Caco-2 (cell line): ENCODE measurements around the gene FAM135A. TPM values are rescaled to one million over a fixed set of nuclear protein-coding genes. Genes with fewer than 3 reads are reported as not detected.
A peak's percentile ranks its signal among the peaks of the same experiment; 100 is the strongest.

Source experiments
- BruUV-seq: library from RNA; stranded (reverse); fragments of 400-500 nt; replicated peaks from 2 replicates; lab custom pipeline; 2021; lab: Mats Ljungman, UMichigan
- CTCF ChIA-PET: fragments of 300-600 bp; sonication (Branson Sonifier 250); formaldehyde crosslinking; loops from one replicate; lab custom pipeline; 2022; ENCODE audit warnings: antibody characterized with exemption; lab: Charles Lee
- POLR2A ChIA-PET: fragments of 300-600 bp; sonication (Branson Sonifier 250); formaldehyde crosslinking; loops from one replicate; lab custom pipeline; 2022; ENCODE audit warnings: antibody characterized with exemption; lab: Charles Lee
- DNase-seq, 2 experiments: peaks; one replicate each; pipeline versions ENCODE4 v3.0.0 to v3.0.0-alpha.2; 2020 to 2022
- H3K27me3 ChIP-seq: replicated peaks from 2 replicates; pipeline ENCODE4 v1.6.0; 2011; ENCODE audit warnings: low read length; ENCODE audit not compliant: control insufficient read depth, insufficient read depth
- H3K36me3 ChIP-seq: 2 replicates; pipeline ENCODE4 v1.5.1; 2011; ENCODE audit warnings: low read length; ENCODE audit not compliant: control insufficient read depth, insufficient read depth
- H3K4me1 ChIP-seq: fragments of 250-450 bp; sonication (Bioruptor Pico); 2 replicates; pipeline ENCODE4 v1.5.1; 2020; ENCODE audit warnings: mild to moderate bottlenecking
- H3K4me3 ChIP-seq: 2 replicates; pipeline ENCODE4 v1.5.1; 2011; ENCODE audit warnings: low read depth, mild to moderate bottlenecking, control low read depth, low read length
- H3K9me3 ChIP-seq: fragments of 250-450 bp; sonication (Bioruptor Pico); 2 replicates; pipeline ENCODE4 v1.5.1; 2020; ENCODE audit warnings: mild to moderate bottlenecking, moderate library complexity
- H3K27ac Mint-ChIP-seq: one replicate; pipeline ENCODE4 v1.8.0; 2022; ENCODE audit warnings: mixed read lengths; ENCODE audit not compliant: unreplicated experiment
- H3K27me3 Mint-ChIP-seq: one replicate; pipeline ENCODE4 v1.8.0; 2022; ENCODE audit warnings: mixed read lengths; ENCODE audit not compliant: insufficient read depth, unreplicated experiment
- H3K36me3 Mint-ChIP-seq: one replicate; pipeline ENCODE4 v1.8.0; 2022; ENCODE audit warnings: mild to moderate bottlenecking, mixed read lengths; ENCODE audit not compliant: insufficient read depth, unreplicated experiment
- H3K4me1 Mint-ChIP-seq: one replicate; pipeline ENCODE4 v1.8.0; 2022; ENCODE audit warnings: low read depth, mixed read lengths; ENCODE audit not compliant: unreplicated experiment
- H3K4me3 Mint-ChIP-seq: one replicate; pipeline ENCODE4 v1.8.0; 2022; ENCODE audit warnings: mild to moderate bottlenecking, moderate library complexity, mixed read lengths; ENCODE audit not compliant: unreplicated experiment
- H3K9me3 Mint-ChIP-seq: one replicate; pipeline ENCODE4 v1.8.0; 2022; ENCODE audit warnings: mixed read lengths; ENCODE audit not compliant: unreplicated experiment
- CTCF ChIP-seq, 2 experiments: fragments of 200-600 bp in 1 of 2; IDR thresholded peaks; 1 replicate in 1 of 2; 2 replicates in 1 of 2; pipeline versions ENCODE4 v1.5.1 to v1.8.0; 2011 to 2022; ENCODE audit warnings: antibody characterized with exemption in 1 of 2, control low read depth in 1 of 2, inconsistent platforms in 1 of 2, low read depth in 1 of 2, low read length in 1 of 2, mild to moderate bottlenecking in 1 of 2, moderate library complexity in 1 of 2; ENCODE audit not compliant: insufficient read depth in 1 of 2, severe bottlenecking in 1 of 2, unreplicated experiment in 1 of 2
- intact Hi-C: fragments of 100-400 bp; cut with micrococcal nuclease; formaldehyde crosslinking; loops from one replicate; pipeline ENCODE4 v1.10.0; 2022; ENCODE audit not compliant: unreplicated experiment
- total RNA-seq: library from RNA; stranded (reverse); gene quantifications from 2 replicates; pipeline ENCODE4 v1.2.3, GENCODE V29; 2022

The FAM135A gene
- total RNA-seq, 1 experiment from 2014 or later, result 18.7 TPM

GRCh38 chr6:70412252-70413113 lies 825 bp upstream of the FAM135A start:
- H3K36me3 Mint-ChIP-seq, result peaks cover 6% of the 10 kb centered on the region
- peak overlapping the region; percentile 58 for H3K4me3 ChIP-seq
- BruUV-seq, result TSS peak; percentile 94
- H3K27ac Mint-ChIP-seq, result peak overlapping the region; percentile 76
- H3K4me1 Mint-ChIP-seq, result peaks cover 8% of the 10 kb centered on the region
- DNase-seq, result no peak
- no peak for TF ChIP-seq CTCF (IDR thresholded peaks at IDR 0.05; ENCODE audit: insufficient read depth in 1 of 2, low read depth in 1 of 2, low read length in 1 of 2, severe bottlenecking in 1 of 2, unreplicated experiment in 1 of 2)
- no peaks in the 10 kb centered on the region for H3K27me3 ChIP-seq
- no peaks in the 10 kb centered on the region for H3K9me3 Mint-ChIP-seq
- H3K4me1 ChIP-seq, result peaks cover 26% of the 10 kb centered on the region
- POLR2A ChIA-PET, result interaction anchor here (0.6 to 2.4 kb wide), 14 partner anchors 9 to 407 kb away, joined by 3 to 36 read pairs (median 5); partner anchors contain the start of gene SMAP1
- peak overlapping the region; percentile 94 for H3K4me3 Mint-ChIP-seq
- no peaks in the 10 kb centered on the region for H3K27me3 Mint-ChIP-seq
- no peaks in the 10 kb centered on the region for H3K36me3 ChIP-seq
- no peaks in the 10 kb centered on the region for H3K9me3 ChIP-seq
- intact Hi-C loops, result loop anchor here (1.0 to 2.0 kb wide), 4 partner anchors 13 to 256 kb away; no protein-coding TSS in a partner anchor
- CTCF ChIA-PET, result interaction anchor here (0.6 to 1.2 kb wide), 7 partner anchors 13 to 544 kb away, joined by 3 to 14 read pairs (median 3); no protein-coding TSS in a partner anchor

GRCh38 chr6:70413992-70414494 lies 735 bp downstream of the FAM135A start:
- H3K4me3 Mint-ChIP-seq, result peak overlapping the region; percentile 94
- peak overlapping the region; percentile 64 for H3K4me3 ChIP-seq
- POLR2A ChIA-PET, result interaction anchor here (0.7 to 2.4 kb wide), 2 partner anchors 15 to 25 kb away, joined by 3 to 36 read pairs; no protein-coding TSS in a partner anchor
- H3K27me3 ChIP-seq, result no peaks in the 10 kb centered on the region
- no TSS peak for BruUV-seq
- peaks cover 2% of the 10 kb centered on the region; the same call in 1 of the 2 replicates for H3K36me3 ChIP-seq
- DNase-seq, result no peak
- H3K4me1 ChIP-seq, result peaks cover 26% of the 10 kb centered on the region
- peaks cover 8% of the 10 kb centered on the region for H3K4me1 Mint-ChIP-seq
- no peak for TF ChIP-seq CTCF (IDR thresholded peaks at IDR 0.05; ENCODE audit: insufficient read depth in 1 of 2, low read depth in 1 of 2, low read length in 1 of 2, severe bottlenecking in 1 of 2, unreplicated experiment in 1 of 2)
- no peaks in the 10 kb centered on the region for H3K9me3 Mint-ChIP-seq
- H3K36me3 Mint-ChIP-seq, result peaks cover 6% of the 10 kb centered on the region
- no peaks in the 10 kb centered on the region for H3K27me3 Mint-ChIP-seq
- CTCF ChIA-PET, result no interaction called here
- intact Hi-C loops, result loop anchor here (1.0 to 2.0 kb wide), 4 partner anchors 12 to 254 kb away; no protein-coding TSS in a partner anchor
- peak overlapping the region; percentile 76 for H3K27ac Mint-ChIP-seq
- no peaks in the 10 kb centered on the region for H3K9me3 ChIP-seq

- H3K36me3 ChIP-seq, result peaks cover 2% of the 10 kb centered on the region; the same call in 1 of the 2 replicates
- H3K36me3 Mint-ChIP-seq, result peaks cover 6% of the 10 kb centered on the region
- no peaks in the 10 kb centered on the region for H3K27me3 Mint-ChIP-seq
- no peaks in the 10 kb centered on the region for H3K9me3 ChIP-seq
- intact Hi-C loops, result no loop called here
- no peaks in the 10 kb centered on the region for H3K9me3 Mint-ChIP-seq
- peak overlapping the region; percentile 64 for H3K4me3 ChIP-seq
- no peak overlapping the region for H3K27ac Mint-ChIP-seq
- no peak for DNase-seq
- no peak for TF ChIP-seq CTCF (IDR thresholded peaks at IDR 0.05; ENCODE audit: insufficient read depth in 1 of 2, low read depth in 1 of 2, low read length in 1 of 2, severe bottlenecking in 1 of 2, unreplicated experiment in 1 of 2)
- H3K4me3 Mint-ChIP-seq, result peak overlapping the region; percentile 94
- peaks cover 8% of the 10 kb centered on the region for H3K4me1 Mint-ChIP-seq
- ChIA-PET POLR2A (interaction anchor here (0.7 kb wide), 1 partner anchor 1839 kb away, joined by 4 read pairs; no protein-coding TSS in a partner anchor), CTCF (no interaction called here)
- H3K4me1 ChIP-seq, result peaks cover 26% of the 10 kb centered on the region
- BruUV-seq, result TSS peak; percentile 36
- H3K27me3 ChIP-seq, result no peaks in the 10 kb centered on the region
Measured at GRCh38 chr6:70414813-70415212, 1.5 kb downstream of the FAM135A start.
